Measurements from ENCODE around the gene PCNX3.
A peak's percentile ranks its signal among the peaks of the same experiment; 100 is the strongest.

PCNX3 gene

GRCh38 chr11:65580756-65581155, 34.8 kb upstream of the PCNX3 start:
- no peak for DNase-seq

- no peak for DNase-seq
Observed at GRCh38 chr11:65581928-65582327, 33.6 kb upstream of the PCNX3 start.

- DNase-seq: no peak
Observed at GRCh38 chr11:65583589-65583988, 32.0 kb upstream of the PCNX3 start.

GRCh38 chr11:65584106-65584505, 31.5 kb upstream of the PCNX3 start:
- DNase-seq: no peak

DNA sequence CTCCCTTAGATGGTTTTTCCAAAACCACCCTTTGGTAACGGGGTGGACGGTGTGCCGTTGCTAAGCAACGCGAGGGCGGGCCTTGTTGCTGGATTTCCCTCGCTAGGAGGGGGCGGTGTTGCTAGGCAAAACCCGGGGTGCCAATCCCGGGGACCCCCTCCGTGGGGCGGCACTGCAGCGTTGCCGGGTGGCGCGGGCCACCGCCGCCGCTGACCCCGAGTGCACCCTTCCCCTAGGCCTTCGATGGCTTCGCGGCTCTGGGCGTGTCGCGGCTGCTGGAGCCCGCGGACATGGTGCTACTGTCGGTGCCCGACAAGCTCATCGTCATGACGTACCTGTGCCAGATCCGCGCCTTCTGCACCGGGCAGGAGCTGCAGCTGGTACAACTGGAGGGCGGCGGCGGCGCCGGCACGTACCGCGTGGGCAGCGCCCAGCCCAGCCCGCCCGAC, 30.8 kb upstream of the PCNX3 start:
- DNase-seq: no peak

DNA sequence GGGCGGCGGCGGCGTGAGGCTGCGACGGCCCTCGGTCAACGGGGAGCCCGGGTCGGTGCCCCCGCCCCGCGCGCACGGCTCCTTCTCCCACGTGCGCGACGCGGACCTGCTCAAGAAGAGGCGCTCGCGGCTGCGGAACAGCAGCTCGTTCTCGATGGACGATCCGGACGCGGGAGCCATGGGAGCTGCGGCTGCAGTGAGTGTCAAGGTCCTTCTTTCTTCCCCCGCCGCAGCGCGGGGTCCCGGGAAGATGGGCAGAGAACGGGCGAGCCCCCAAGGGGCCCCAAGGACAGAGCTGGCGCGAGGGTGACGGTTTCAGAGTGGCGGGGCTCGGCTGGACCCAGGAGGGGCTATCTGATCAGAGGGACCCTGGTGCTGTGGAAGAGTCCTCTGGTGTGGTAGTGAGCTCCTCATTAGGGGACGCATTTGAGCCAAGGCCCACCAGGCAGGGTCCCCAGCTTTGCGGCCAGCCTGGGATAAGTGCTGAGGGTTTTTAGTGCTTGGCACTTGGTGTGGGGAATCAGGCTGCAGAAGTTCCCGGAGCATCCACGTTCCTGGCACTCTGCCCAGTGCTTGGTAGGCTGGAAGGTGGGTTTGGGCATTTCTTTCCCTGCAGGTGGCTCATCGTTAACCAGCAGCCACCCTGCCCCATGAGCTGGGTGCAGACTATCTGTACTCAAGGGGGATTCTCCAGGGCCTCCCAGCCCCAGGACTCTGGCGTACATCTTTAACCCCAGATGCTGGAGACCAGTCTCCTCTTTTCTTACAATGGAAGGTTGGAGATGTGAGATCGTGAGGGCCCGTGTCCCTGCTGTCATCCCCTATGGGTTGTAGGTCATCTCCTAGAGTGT, 30.0 kb upstream of the PCNX3 start:
- no peak for DNase-seq

- no peak for DNase-seq
Observed at GRCh38 chr11:65586247-65586630, 29.3 kb upstream of the PCNX3 start.

DNA sequence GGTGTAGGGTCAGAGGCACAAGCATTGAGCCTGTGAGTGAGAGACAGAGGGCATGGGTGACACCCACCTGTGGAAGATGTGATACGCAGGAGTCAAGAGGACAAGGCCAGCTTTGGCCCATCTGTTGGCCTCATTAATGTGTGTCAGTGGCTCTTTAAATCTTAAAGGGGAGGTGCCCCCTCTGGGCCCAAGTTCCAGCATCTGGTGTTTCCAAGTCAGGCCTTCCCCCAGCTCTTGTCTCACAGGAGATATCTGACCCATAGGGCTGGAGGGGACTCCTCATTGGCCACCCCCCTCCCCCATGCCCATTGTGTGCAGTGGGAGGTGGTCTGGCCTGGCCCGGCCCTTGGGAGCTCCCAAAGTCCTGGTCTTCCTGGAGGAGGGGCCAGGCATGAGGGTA, 28.9 kb upstream of the PCNX3 start:
- DNase-seq: no peak

- DNase-seq: no peak
Observed at GRCh38 chr11:65588199-65589054, 27.1 kb upstream of the PCNX3 start.

DNA sequence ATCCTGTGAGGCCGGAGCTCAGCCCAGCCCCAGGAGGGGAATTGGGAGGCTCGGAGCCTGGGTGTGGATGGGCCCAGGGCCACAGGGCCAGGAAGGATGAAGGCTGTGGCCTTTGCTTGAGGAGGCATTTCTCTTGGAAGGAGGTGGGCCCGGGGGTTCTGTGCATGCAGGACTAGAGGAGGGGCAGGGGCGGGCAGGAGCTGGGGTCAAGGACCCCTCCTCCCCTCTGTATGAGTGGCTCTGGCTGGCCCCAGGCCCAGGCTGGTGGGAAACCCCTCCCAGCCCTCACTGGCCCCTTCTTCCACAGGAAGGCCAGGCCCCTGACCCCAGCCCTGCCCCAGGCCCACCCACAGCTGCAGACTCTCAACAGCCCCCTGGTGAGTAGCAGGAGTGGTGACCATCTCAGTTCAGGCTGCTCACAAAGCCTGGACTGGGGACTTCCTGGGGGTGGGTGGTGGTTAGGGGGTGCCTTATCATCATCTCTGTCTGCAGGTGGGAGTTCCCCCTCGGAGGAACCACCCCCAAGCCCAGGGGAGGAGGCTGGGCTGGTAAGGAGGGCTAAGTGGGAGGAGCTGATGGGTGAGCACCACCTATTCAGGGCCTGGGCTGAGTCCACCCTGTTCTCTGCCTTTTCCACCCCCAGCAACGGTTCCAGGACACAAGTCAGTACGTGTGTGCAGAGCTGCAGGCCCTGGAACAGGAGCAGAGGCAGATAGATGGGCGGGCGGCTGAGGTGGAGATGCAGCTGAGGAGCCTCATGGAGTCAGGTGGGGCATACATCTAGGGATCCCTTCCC, 25.9 kb upstream of the PCNX3 start:
- no peak for DNase-seq

GRCh38 chr11:65590240-65590738, 25.3 kb upstream of the PCNX3 start:
- peak; percentile 91 for DNase-seq

DNA sequence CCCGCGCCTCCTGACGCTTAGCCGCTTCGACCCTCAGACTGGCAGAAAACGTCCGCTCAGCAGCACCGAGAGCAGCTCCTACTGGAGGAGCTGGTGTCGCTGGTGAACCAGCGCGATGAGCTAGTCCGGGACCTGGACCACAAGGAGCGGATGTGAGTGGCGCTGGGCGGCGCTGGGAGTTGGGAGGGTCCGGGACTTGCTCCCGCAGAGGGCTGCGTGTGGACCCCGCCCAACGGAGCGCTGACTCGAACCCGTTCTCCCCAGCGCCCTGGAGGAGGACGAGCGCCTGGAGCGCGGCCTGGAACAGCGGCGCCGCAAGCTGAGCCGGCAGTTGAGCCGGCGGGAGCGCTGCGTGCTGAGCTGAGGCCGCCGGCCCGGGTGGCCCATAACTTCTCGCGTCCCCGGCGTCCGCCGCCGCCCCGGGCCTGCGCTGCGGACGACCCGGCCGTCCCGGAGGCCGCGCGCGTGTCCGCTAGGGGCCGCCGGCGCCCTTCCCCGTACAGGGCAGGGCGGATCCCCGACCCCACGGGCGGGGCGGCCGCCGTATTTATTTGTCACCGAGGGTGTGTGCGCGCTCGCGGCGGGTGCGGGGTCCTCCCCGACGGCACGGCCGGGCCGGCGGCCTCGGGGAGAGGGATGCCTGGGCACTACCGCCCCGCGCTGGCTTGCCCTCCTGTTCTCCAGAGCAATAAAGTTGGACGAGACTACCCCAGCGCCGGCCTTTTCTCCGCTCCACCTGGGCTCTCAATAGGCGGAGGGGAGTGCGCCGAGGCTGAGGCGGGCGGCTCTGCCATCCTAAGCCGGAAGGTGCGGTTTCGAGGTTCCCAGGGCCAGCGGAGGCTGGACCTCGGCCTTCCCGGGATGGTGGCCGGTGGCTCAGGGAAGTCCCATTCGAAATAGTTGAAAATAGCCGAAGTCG, 23.4 kb upstream of the PCNX3 start:
- DNase-seq: no peak

DNA sequence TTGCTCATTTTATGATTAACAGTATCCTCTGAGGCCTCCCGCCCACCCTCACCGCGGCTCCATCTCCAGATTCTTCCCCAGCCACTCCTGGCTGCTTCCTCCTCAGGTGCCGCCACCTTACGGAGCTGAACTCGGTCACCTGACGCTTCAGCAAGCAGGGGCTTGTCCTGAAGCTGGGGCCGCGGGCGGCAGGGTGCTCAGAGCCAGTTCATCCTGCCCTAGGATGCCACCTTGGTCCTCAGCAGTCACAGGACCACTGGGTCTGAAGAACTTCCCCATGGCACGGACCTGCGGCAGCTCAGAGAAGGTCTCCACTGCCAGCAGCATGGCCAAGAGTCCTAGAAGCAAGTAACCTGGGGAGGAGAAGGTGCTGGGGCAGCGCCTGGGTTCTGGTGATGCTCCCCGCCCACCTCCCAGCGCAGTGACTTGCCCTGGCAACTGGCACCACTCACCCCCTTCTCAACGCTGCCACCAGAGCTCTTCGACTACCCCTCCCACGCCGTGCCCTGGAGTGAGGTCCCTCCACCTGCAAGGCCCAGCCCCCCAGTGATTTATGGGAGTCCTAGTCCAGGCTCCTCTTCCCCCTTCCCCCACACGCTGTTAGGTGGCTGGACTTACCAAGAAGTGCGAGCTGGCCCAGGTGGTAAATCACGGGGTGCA, 22.6 kb upstream of the PCNX3 start:
- DNase-seq: no peak

DNA sequence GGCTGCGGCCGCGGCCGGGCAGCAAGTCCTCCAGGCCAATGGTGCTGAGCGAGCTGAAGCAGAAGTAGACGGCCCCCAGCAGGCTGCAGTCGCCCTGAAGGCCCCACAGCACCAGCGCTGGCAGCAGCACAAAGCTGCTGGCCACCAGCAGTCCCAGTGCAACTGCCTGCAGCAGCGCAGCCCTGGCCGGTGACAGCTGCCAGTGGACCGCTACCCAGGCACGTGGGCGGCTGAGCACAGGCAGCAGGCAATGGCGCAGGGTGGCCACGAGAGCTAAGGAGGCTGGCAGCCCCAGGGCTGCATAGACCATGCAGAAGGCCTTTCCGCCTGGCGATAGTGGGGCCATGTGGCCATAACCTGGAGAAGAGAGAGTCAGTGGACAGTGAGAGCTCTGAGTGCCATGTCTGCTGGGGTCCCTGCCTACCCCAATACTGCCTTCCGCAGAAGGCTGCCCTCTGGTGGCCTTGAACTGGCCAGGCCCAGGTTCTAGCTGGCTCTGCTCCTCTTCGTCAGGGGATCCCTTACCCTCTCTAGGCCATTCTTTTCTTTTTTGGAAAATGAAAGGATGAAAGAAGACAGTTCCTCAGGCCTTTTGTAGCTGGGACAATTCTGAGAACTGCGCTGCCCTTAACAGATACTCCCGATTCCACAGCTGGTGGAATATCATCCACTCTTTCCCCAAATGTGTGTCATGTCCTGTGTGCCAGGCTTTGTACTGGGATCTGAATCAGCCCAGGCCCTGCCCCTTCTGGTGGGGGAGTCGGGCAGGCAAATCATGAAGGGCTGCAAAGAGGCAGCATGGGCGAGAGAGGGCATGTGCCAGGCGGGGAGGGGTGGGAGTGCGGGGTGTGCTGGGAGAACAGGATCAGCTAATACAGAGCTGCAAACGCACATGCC, 21.8 kb upstream of the PCNX3 start:
- no peak for DNase-seq

DNA sequence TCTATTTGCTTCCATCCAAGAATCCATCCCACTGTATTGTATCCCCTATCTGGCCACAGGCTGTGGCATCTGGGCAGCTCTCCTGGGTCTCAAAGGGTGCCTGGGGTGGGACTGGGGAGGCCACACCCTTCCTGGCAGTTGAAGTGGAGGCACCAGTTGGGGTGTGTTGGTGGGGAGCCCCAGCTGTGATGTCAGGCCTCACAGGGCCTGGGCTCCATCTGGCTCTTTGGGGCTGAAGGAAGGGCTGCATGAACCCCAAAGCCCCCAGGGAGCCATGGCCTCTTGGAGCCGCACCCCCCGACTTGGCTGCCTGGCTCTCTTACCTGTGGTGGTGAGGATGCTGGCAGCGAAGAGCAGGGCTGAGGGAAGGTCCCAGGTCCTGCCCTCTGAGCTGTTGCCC, 20.4 kb upstream of the PCNX3 start:
- DNase-seq: no peak

DNA sequence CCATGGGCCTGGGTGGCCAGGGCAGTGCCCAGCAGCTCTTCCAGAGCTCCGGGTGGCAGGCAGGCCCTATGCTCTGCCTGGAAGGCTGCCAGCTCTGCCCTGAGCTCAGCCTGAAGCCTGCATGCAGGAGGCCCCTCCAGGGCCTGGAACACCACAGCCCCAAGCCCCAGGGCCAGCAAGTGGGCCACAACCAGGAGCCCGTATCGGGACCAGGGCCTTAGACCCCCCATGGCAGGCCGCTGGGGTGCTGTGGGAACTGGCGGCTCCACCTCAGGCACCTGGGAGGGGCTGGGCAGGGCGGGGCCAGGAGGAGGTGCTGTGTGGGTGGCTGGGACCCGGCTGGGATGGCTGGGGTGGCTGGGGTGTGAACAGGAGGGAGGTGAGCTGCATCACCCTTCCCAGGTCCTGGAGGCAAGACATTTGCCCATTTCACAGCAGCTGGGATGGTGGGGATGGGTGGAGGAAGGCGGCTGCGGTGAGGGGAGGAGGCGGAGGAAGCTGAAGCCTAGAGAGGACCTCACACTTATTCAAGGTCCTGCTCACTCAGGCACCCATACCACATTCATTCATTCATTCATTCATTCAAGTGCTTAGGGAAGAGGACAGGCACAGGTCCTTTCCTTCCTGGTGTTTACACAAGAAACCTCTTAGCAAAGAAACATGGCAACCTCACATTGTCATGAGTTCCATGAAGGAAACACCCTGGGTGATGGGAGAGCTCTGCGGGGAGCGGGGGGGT, 19.9 kb upstream of the PCNX3 start, which contains the start of gene KCNK7:
Gene KCNK7, minus strand, starts transcription at position 258 of the 739 bp plus-strand sequence. Its CDS starts 28 bp downstream, at position 230.
- no peak for DNase-seq

GRCh38 chr11:65596520-65596919, 19.1 kb upstream of the PCNX3 start:
- DNase-seq: no peak

- DNase-seq: no peak
Observed at GRCh38 chr11:65598258-65598699, 17.3 kb upstream of the PCNX3 start.

Data from NCI-H510A (cell line).